K562 (cell line): ENCODE data around the gene GRB2. TPM values are rescaled to one million over a fixed set of nuclear protein-coding genes. Genes with fewer than 3 reads are reported as not detected.

Experiments
- ATAC-seq: fragments of 200-7000 bp; cut with Tn5 transposase; 3 replicates; pipeline ENCODE4 v1.9.1; 2020; ENCODE audit warnings: moderate library complexity
- BruUV-seq: library from RNA; stranded (reverse); fragments of 400-500 nt; replicated peaks from 2 replicates; lab custom pipeline; 2021; lab: Mats Ljungman, UMichigan
- CTCF ChIA-PET: fragments of 300-600 bp; formaldehyde crosslinking; extraction: SDS; loops from one replicate; lab custom pipeline; 2021; ENCODE audit warnings: low intra/inter-chr PET ratio; lab: Yijun Ruan, JAX
- POLR2A ChIA-PET: fragments of 300-600, 350-650 bp; sonication (Branson Sonifier 250); formaldehyde crosslinking; extraction: SDS; loops from one replicate; lab custom pipeline; 2021; ENCODE audit warnings: antibody characterized with exemption, inconsistent platforms; lab: Yijun Ruan, JAX
- DNase-seq, 4 experiments: peaks; one replicate each; pipeline versions ENCODE4 v3.0.0 to v3.0.0-alpha.2; 2011 to 2018; ENCODE audit warnings: low spot score in 3 of 4, mixed read lengths in 3 of 4; ENCODE audit errors: extremely low read depth in 1 of 4
- FAIRE-seq: peaks from 2 replicates; lab custom pipeline; 2011; peaks lifted over from hg19 to GRCh38; lab: Jason Lieb, UNC
- H2AFZ ChIP-seq: 2 replicates; pipeline ENCODE4 v1.6.0; 2011; ENCODE audit warnings: low read depth, low read length, control low read depth, inconsistent platforms
- H3K27ac ChIP-seq: fragments of 200-600 bp; 3 replicates; pipeline ENCODE4 v1.8.0; 2011; ENCODE audit warnings: low read depth, mild to moderate bottlenecking, control low read depth, inconsistent platforms, low read length, moderate library complexity, mixed read lengths; ENCODE audit errors: extremely low read depth
- H3K27me3 ChIP-seq, 2 experiments: fragments of 300-600 bp in 1 of 2; 2 replicates in 1 of 2; 3 replicates in 1 of 2; pipeline versions ENCODE4 v1.6.0 to v1.8.0; 2011; ENCODE audit warnings: inconsistent platforms in 2 of 2, low read length in 2 of 2, mild to moderate bottlenecking in 1 of 2, mixed read lengths in 1 of 2, moderate library complexity in 1 of 2; ENCODE audit not compliant: control insufficient read depth in 2 of 2, insufficient read depth in 2 of 2
- H3K36me3 ChIP-seq: fragments of 300-600 bp; 3 replicates; pipeline ENCODE4 v1.8.0; 2011; ENCODE audit warnings: mild to moderate bottlenecking, low read length, inconsistent platforms; ENCODE audit not compliant: control insufficient read depth, insufficient read depth
- H3K4me1 ChIP-seq, 2 experiments: fragments of 200-600 bp in 1 of 2; replicated peaks in 1 of 2; 2 replicates in 1 of 2; 3 replicates in 1 of 2; pipeline versions ENCODE4 v1.5.1 to v1.8.0; 2011; ENCODE audit warnings: inconsistent platforms in 2 of 2, low read length in 2 of 2, mild to moderate bottlenecking in 1 of 2, mixed read lengths in 1 of 2, moderate library complexity in 1 of 2; ENCODE audit not compliant: control insufficient read depth in 2 of 2, insufficient read depth in 2 of 2
- H3K4me2 ChIP-seq: 2 replicates; pipeline ENCODE4 v1.6.1; 2011; ENCODE audit warnings: low read length, control low read depth, inconsistent platforms, mixed read lengths; ENCODE audit not compliant: insufficient read depth
- H3K4me3 ChIP-seq: fragments of 200-600 bp; sonication (generic), shearing (Covaris generic); 2 replicates; pipeline ENCODE4 v1.5.1; 2016; ENCODE audit warnings: control low read depth, inconsistent platforms
- H3K79me2 ChIP-seq: fragments of 200-600 bp; 3 replicates; pipeline ENCODE4 v1.8.0; 2011; ENCODE audit warnings: low read length, inconsistent platforms; ENCODE audit not compliant: control insufficient read depth, insufficient read depth
- H3K9ac ChIP-seq, 2 experiments: 2 replicates each; pipeline versions ENCODE4 v1.6.0 to v1.6.1; 2011; ENCODE audit warnings: low read depth in 2 of 2, low read length in 2 of 2, control low read depth in 1 of 2, inconsistent platforms in 1 of 2, mild to moderate bottlenecking in 1 of 2, mixed read lengths in 1 of 2; ENCODE audit not compliant: insufficient read depth in 1 of 2
- H3K9me1 ChIP-seq: one replicate; pipeline ENCODE4 v1.6.0; 2011; ENCODE audit warnings: inconsistent platforms, mild to moderate bottlenecking, low read length, moderate library complexity; ENCODE audit not compliant: control insufficient read depth, insufficient read depth
- H3K9me3 ChIP-seq: replicated peaks from 2 replicates; pipeline ENCODE4 v1.5.1; 2011; ENCODE audit warnings: low read depth, low read length, inconsistent platforms; ENCODE audit not compliant: control insufficient read depth, insufficient read depth
- H4K20me1 ChIP-seq: replicated peaks from 2 replicates; pipeline ENCODE4 v1.6.1; 2011; ENCODE audit warnings: low read length, inconsistent platforms, mixed read lengths; ENCODE audit not compliant: control insufficient read depth, insufficient read depth
- HMGN3 ChIP-seq: IDR thresholded peaks from 2 replicates; pipeline ENCODE4 v1.6.1; 2011; ENCODE audit warnings: borderline replicate concordance, low read depth, mild to moderate bottlenecking, mixed read lengths, low read length; ENCODE audit not compliant: insufficient read length; ENCODE audit errors: extremely low read depth
- ZFP36 ChIP-seq: fragments of 150-350 bp; IDR thresholded peaks from 2 replicates; pipeline ENCODE4 v1.6.1; 2018; ENCODE audit warnings: low read length, low read depth; ENCODE audit not compliant: partially characterized antibody
- whole genome bisulfite sequencing: fragments of 100-300 bp; shearing (Covaris generic); methylation state at CpG from one replicate; pipeline ENCODE4 v1.1.6; 2016; ENCODE audit warnings: low coverage, mixed read lengths; ENCODE audit not compliant: insufficient coverage; ENCODE audit errors: missing lambda C conversion rate; 5-methylcytosine and 5-hydroxymethylcytosine counted together
- in situ Hi-C: fragments of 300-500 bp; cut with MboI; formaldehyde crosslinking; loops from 4 replicates; pipeline ENCODE4 v1.15.0; 2018; ENCODE audit warnings: inconsistent platforms, mixed read lengths
- intact Hi-C: fragments of 100-400 bp; cut with micrococcal nuclease; formaldehyde crosslinking; loops from 2 replicates; pipeline ENCODE4 v1.14.2; 2022
- polyA plus RNA-seq, 8 experiments: library from polyadenylated mRNA; depleted of rRNA in 4 of 8; stranded (reverse) in 5 of 8; unstranded in 3 of 8; fragments of >200 nt; fragmentation: Nextera tagmentation in 2 of 8; fragmentation: Illumina TruSeq in 1 of 8; extraction: Ambion mirVana in 2 of 8; extraction: Trizol in 1 of 8; gene quantifications; 2 replicates each; pipeline versions ENCODE4 v1.2.1 to v1.2.3, GENCODE V29; 2011 to 2014; ENCODE audit warnings: inconsistent platforms in 1 of 8, missing spikeins in 1 of 8
- total RNA-seq, 7 experiments: library from RNA; depleted of rRNA in 6 of 7; stranded (reverse); fragments of >200 nt in 6 of 7; fragmentation: Illumina TruSeq in 2 of 7; extraction: Trizol in 2 of 7; gene quantifications; 2 replicates each; pipeline versions ENCODE4 v1.2.1 to v1.2.3, GENCODE V29; 2011 to 2021; ENCODE audit warnings: low replicate concordance in 1 of 7

Gene GRB2
- total and polyA plus RNA-seq, 9 of the 15 experiments (the other 6 are each of a cell fraction or from before 2014, with no cell fraction given), result 57.2 to 136 (median 84.8) TPM

GRCh38 chr17:75414488-75414887, 9.0 kb upstream of the GRB2 start:
- H3K9ac ChIP-seq, result no peak overlapping the region
- in situ Hi-C loops (loop anchor here (5.0 to 10.0 kb wide), 3 partner anchors 102 to 300 kb away; partner anchors contain the start of genes GGA3 and MRPS7), intact Hi-C loops (no loop called here)
- no peaks in the 10 kb centered on the region for H3K36me3 ChIP-seq
- H3K27me3 ChIP-seq, result peaks cover 0 to 9% of the 10 kb centered on the region in 2 experiments; a peak in 1 of 5 replicates
- no TSS peak for BruUV-seq
- no peak overlapping the region for H3K4me2 ChIP-seq
- POLR2A ChIA-PET, result interaction anchor here (1.4 kb wide), 1 partner anchor 11 kb away, joined by 5 read pairs; no protein-coding TSS in a partner anchor
- H3K4me3 ChIP-seq, result no peak overlapping the region
- H2AFZ ChIP-seq, result no peak overlapping the region
- no peak for DNase-seq
- no peaks in the 10 kb centered on the region for H3K9me3 ChIP-seq
- ATAC-seq, result no peak
- TF ChIP-seq ZFP36, result peak; percentile 88
- TF ChIP-seq HMGN3, result no peak
- no peaks in the 10 kb centered on the region for H3K4me1 ChIP-seq
- H3K9me1 ChIP-seq, result no peaks in the 10 kb centered on the region
- H3K27ac ChIP-seq, result no peak overlapping the region
- H4K20me1 ChIP-seq, result no peaks in the 10 kb centered on the region
- H3K79me2 ChIP-seq, result no peaks in the 10 kb centered on the region
- WGBS, result 8% methylated on average over 1 of the region's 1 CpG
- no peak for FAIRE-seq
- CTCF ChIA-PET, result interaction anchor here (1.0 to 1.4 kb wide), 2 partner anchors 153 to 174 kb away, joined by 3 to 4 read pairs; partner anchors contain the start of gene GGA3
